Skeletal muscle tissue (tissue), 4 donors: Measurements from ENCODE around the gene KLF13. TPM values are rescaled to one million over a fixed set of nuclear protein-coding genes. Genes with fewer than 3 reads are reported as not detected.
A peak's percentile ranks its signal among the peaks of the same experiment; 100 is the strongest.

ENCODE experiments used
- H3K27ac ChIP-seq: one replicate; pipeline ENCODE4 v1.7.0; 2013; ENCODE audit warnings: mild to moderate bottlenecking, low read depth, low read length, inconsistent platforms
- H3K27me3 ChIP-seq, 3 donors: one replicate each; pipeline ENCODE4 v1.7.0; 2013; ENCODE audit warnings: low read length in 3 of 3; ENCODE audit not compliant: control insufficient read depth in 3 of 3, insufficient read depth in 3 of 3
- H3K36me3 ChIP-seq, 3 donors: one replicate each; pipeline ENCODE4 v1.7.0; 2013; ENCODE audit warnings: low read length in 3 of 3; ENCODE audit not compliant: control insufficient read depth in 3 of 3, insufficient read depth in 3 of 3
- H3K4me1 ChIP-seq, 3 donors: one replicate each; pipeline ENCODE4 v1.7.0; 2013; ENCODE audit warnings: low read length in 3 of 3, mild to moderate bottlenecking in 3 of 3; ENCODE audit not compliant: control insufficient read depth in 3 of 3, insufficient read depth in 3 of 3
- H3K4me3 ChIP-seq, 3 donors: one replicate each; pipeline ENCODE4 v1.7.0; 2013; ENCODE audit warnings: low read length in 3 of 3
- H3K9ac ChIP-seq, 3 donors: one replicate each; pipeline ENCODE4 v1.7.0; 2013; ENCODE audit warnings: low read length in 3 of 3, mild to moderate bottlenecking in 3 of 3, moderate library complexity in 2 of 3, low read depth in 1 of 3
- H3K9me3 ChIP-seq, 3 donors: one replicate each; pipeline ENCODE4 v1.7.0; 2013; ENCODE audit warnings: low read length in 3 of 3; ENCODE audit not compliant: control insufficient read depth in 3 of 3
- total RNA-seq: library from RNA; depleted of rRNA; stranded (reverse); fragments of >200 nt; gene quantifications from one replicate; pipeline ENCODE4 v1.2.3, GENCODE V29; 2014
- donor health status: Osteomylitis.

The KLF13 gene
- total RNA-seq, 1 donor from 2014 or later = 20.4 TPM

DNA sequence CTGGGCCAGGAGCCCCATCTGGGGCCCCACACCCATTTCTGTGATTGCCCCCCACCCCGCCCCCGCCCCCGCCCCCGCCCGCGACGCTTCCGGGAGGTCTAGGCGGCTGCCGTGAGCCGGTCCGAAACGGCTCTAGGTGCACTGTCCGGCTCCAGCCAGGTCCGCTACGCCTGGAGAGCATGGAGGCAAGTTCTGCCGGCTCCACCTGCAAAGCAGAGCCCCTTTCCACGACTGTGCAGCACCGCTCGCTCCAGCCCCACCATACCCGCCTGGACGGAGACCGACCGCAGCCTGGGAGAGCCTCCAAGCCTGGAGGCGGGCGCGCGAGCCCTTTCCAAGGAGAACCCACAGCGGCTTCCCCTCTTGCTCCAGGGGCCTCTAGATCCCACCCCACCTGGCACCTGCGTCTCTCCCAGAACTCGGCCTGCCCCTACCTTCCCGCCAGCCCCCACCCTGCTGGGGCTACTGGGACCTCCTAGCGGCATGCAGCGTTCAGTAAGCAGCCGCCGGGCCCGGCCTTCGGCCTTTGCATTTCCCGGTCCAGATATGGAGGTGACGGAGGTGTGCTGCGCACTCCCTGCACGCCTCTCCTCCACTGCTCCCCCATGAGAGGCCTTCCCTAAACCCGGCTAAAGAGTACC lies 66.2 kb downstream of the KLF13 start:
- Histone ChIP-seq H3K9me3 (no peaks in the 10 kb centered on the region), H3K4me1 (peaks cover 20 to 32% (median 24%) of the 10 kb centered on the region in 3 donors), H3K27ac (peak overlapping the region; percentile 86), H3K9ac (peak overlapping the region in 2 of 3 donors; percentile 61 to 70), H3K27me3 (no peaks in the 10 kb centered on the region), H3K36me3 (peaks cover 0 to 2% (median 0%) of the 10 kb centered on the region in 3 donors), H3K4me3 (peak overlapping the region; percentile 81 to 94 (median 93))

DNA sequence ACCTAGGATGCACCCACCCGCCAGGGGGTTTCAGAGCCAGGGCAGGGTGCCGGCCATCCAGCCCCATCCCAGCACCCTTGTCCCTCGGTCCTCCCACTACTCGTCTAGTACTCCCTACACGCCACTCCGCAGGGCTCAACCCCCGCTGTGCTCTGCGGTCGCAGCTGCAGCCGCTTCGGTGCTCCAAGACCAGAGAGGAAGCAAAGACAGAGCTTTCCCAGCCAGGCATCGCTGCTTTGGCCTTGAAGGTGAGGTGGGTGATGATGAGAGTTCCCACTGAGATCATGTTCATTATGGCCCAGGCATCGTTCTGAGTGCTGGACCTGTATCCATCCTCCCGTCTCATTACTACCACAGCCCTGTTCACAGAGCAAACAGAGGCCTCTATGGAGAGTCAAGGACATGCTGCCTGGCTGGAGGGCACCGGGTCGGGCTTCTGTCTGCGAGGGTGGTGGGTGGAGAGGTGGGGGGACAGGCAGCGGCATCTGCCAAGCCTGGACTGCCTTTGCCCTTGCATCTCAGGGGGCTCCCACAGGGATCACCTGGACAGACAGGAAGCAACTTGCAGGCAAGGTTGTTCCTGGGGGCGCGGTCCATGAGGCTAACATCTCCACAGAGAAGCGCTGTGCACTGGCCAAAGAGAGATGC lies 66.9 kb downstream of the KLF13 start:
- Histone ChIP-seq H3K27me3 (no peaks in the 10 kb centered on the region), H3K36me3 (peaks cover 0 to 2% (median 0%) of the 10 kb centered on the region in 3 donors), H3K4me1 (peaks cover 22 to 36% (median 25%) of the 10 kb centered on the region in 3 donors), H3K9ac (no peak overlapping the region), H3K27ac (no peak overlapping the region), H3K9me3 (no peaks in the 10 kb centered on the region), H3K4me3 (no peak overlapping the region)

DNA sequence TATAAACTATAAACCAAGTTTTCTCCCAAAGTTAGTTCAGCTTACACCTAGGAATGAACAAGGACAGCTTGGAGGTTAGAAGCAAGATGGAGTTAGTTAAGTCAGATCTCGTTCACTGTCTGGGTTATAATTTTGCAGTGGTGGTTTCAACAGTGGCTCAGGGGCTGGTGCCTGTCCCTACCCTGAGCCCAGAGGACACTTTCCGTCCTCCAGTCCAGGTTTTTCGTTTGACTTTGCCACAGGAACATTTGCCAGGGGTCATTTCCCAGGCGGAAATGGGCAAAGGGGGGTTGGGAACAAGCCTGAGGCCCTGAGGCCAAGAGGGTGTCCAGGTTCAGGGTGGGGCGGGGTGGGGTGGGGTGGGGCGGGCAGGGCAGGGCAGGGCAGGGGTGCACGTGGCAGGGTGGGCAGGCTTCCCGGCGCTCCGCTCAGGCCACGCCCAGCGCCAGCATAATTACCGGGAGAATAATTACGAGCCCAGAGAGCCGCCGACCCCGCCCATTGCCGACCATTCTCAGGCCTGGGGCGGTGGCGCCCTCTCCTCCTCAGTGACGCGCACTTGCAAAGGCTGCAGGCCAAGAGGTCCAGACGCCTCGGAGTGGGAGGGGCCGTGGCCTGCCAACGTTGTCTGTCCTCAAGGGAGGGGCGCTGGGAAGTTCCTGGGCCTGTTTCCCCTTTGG lies 70.4 kb downstream of the KLF13 start:
- Histone ChIP-seq H3K4me3 (peak overlapping the region; percentile 43 to 54 (median 49)), H3K4me1 (peaks cover 20 to 31% (median 28%) of the 10 kb centered on the region in 3 donors), H3K36me3 (no peaks in the 10 kb centered on the region), H3K9ac (peak overlapping the region in 2 of 3 donors; percentile 67 to 77), H3K9me3 (no peaks in the 10 kb centered on the region), H3K27ac (peak overlapping the region; percentile 83), H3K27me3 (no peaks in the 10 kb centered on the region)

DNA sequence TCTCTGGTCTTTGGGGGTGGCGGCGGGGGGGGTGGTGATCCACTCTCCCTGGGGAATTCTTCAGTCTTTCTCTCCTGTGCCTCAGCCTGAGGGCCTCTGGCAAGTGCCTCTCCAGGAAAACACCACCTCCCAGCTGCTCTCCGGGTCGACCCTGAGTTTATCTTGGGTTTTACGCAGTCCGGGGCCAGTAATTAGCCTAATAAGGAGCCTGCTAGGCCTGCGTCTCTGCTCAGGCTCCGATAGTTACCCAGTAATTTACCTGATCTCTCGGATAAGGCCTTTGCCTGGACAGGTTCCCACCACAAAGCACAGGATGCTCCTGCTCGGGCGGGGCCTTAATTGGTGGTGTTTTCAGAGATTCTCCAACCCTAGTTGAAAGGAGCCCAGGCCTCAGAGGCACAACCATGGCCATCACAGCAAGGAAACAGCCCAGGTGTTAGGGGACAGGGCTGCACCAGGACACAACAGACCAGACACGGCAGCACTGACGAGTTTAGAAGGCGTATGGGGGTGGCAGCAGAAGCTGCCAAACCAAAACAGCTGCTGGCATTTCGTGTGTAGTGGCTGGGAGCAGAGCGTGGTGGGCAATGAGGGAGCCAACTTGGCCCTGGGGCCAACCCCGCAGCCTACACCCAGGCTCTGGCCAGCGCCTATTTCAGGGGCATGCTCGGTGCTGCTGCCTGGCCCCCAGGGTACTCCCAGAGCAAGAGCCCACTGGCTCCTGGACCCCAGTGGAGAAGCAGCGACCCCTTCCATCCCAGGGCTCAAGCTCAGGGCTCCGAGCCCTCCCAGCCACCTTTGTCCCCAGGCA lies 71.4 kb downstream of the KLF13 start:
- Histone ChIP-seq H3K27ac (peak overlapping the region; percentile 83), H3K27me3 (no peaks in the 10 kb centered on the region), H3K9me3 (no peaks in the 10 kb centered on the region), H3K36me3 (no peaks in the 10 kb centered on the region), H3K4me3 (peak overlapping the region in 1 of 3 donors; percentile 13), H3K9ac (peak overlapping the region; percentile 6 to 77 (median 43)), H3K4me1 (peaks cover 20 to 35% (median 24%) of the 10 kb centered on the region in 3 donors)

DNA sequence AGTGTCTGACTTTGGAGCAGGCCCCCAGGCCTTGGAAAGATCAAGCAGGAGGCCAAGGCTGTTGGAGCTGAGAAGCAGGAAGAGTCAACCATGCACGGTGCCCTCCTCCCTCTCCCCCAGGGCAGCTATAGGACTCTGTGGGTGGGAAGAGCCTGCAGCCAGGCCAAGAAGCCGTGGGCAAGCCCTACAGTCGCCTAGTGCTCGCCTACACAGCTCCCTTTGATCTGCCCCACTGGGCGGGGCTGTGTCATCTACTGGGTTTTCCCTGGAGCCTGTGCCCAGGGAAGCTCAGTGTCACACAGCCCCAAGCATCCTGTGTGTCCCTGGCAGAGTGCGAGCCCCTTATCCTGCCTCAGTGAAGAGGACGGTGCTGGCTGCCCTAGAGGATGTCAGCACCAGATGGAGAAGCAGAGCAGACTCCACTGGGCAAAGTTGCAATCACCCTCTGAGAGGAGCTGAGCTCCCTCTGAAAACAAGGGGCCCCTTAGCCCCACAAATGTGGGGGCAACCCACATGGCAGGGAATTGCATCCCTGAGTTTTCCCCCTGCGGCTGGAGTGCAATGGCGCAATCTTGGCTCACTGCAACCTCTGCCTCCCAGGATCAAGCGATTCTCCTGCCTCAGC lies 72.2 kb downstream of the KLF13 start:
- Histone ChIP-seq H3K9me3 (no peaks in the 10 kb centered on the region), H3K27me3 (no peaks in the 10 kb centered on the region), H3K27ac (peak overlapping the region; percentile 83), H3K4me3 (no peak overlapping the region), H3K4me1 (peaks cover 20 to 35% (median 24%) of the 10 kb centered on the region in 3 donors), H3K36me3 (no peaks in the 10 kb centered on the region), H3K9ac (no peak overlapping the region)

DNA sequence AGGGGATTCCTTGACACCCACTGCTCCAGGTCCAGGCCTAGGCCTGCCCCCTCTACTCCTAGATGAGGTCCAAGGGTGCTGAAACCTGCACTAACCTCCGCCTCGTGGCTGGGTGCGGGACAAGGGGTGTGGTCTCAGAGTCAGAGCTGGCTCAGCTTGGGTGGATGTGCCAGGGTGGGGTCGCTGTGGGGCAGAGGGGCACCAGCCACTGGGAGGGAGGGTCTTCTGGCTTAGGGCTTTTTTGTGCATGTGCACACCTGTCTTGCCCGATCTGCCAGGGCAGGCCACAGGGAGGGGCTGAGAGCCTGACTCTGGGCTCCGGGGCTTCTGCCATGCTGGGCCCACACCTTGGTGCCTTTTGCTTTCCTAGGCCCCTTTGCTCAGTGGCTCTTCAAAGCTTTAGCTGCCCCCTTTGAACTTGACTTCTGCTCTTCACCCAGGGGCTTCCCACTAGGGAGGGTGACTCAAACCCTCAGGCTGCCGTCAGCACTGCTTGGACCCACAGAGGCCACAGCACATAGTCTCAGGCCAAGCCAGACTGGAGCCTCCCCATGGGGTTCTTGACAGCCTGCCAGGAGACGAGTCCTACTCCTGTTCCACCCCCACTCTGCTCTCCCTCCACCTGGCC lies 73.0 kb downstream of the KLF13 start:
- Histone ChIP-seq H3K27ac (no peak overlapping the region), H3K27me3 (no peaks in the 10 kb centered on the region), H3K4me1 (peaks cover 20 to 35% (median 24%) of the 10 kb centered on the region in 3 donors), H3K4me3 (no peak overlapping the region), H3K9me3 (no peaks in the 10 kb centered on the region), H3K36me3 (no peaks in the 10 kb centered on the region), H3K9ac (no peak overlapping the region)

DNA sequence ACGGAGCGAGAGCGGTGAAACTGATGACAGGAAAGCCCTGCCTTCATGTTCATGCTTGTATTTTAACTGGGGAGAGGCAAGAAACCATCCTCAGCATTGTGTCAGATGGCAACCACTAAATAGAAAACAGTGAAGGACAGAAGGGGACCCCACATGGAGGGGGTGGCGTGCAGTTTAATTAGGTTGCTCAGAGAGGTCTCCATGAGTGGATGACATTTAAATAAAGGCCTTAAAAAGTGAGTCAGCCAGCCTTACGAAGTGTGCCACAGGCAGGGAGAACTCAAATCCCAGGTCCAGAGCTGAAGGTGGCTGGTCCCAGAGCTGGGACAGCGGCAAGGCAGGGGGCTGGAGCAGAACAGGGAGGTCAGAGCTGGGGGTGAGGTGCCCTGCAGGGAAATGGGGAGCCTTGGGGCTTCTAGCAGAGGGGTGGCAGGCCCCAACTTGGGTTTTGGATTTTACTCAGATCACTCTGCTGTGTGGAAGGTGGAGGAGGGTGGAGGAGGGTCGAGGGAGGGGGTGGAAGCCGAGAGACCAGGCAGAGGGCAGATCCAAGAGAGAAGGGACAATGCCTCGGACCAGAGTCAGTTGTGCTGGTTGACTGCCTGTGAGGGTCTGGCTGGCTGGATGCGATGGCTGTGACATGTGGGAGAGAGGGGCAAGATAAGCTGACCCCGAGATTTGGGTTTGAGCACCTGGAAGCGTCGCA lies 73.7 kb downstream of the KLF13 start:
- Histone ChIP-seq H3K9ac (peak overlapping the region in 1 of 3 donors; percentile 34), H3K9me3 (no peaks in the 10 kb centered on the region), H3K4me3 (no peak overlapping the region), H3K36me3 (no peaks in the 10 kb centered on the region), H3K27me3 (no peaks in the 10 kb centered on the region), H3K27ac (no peak overlapping the region), H3K4me1 (peaks cover 20 to 35% (median 24%) of the 10 kb centered on the region in 3 donors)

DNA sequence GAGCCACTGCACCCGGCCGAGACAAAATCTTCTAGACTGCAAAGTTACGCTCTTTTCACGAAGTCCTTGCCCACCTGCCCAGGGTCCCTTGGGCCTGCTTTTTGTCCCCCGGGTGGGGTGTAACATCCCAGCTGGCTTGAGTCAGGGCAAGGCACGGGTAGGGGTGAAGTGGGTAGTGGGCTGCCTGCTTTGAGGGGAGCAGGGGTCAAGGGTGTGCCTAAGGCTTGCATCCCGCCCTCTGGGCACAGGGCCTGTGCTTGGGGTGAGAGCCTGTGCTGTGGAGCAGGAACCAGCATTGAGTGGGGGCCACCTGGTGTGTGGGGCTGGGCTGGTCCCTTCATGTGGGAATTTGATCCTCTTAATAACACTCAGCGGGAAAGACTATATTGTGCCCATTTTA lies 74.6 kb downstream of the KLF13 start:
- no peaks in the 10 kb centered on the region for H3K36me3 ChIP-seq
- no peaks in the 10 kb centered on the region for H3K27me3 ChIP-seq
- peaks cover 20 to 35% (median 24%) of the 10 kb centered on the region in 3 donors for H3K4me1 ChIP-seq
- no peak overlapping the region for H3K4me3 ChIP-seq
- no peak overlapping the region for H3K27ac ChIP-seq
- no peaks in the 10 kb centered on the region for H3K9me3 ChIP-seq
- no peak overlapping the region for H3K9ac ChIP-seq
